ENCODE measurements around the gene PIGW.

- no peak for TF ChIP-seq EZH2phosphoT487 (IDR thresholded peaks at IDR 0.05; ENCODE audit: low read depth, severe bottlenecking, unreplicated experiment)
- TF ChIP-seq CTCF (IDR thresholded peaks at IDR 0.05; ENCODE audit: poor library complexity), result no peak
- TF ChIP-seq EZH2 (IDR thresholded peaks at IDR 0.05; ENCODE audit: borderline replicate concordance), result no peak
Observed at GRCh38 chr17:36511216-36511615, 23.6 kb upstream of the PIGW start.

Measured in hepatocyte (in vitro differentiated cells).